WTC11 (cell line): ENCODE results near the gene NKPD1. TPM values are rescaled to one million over a fixed set of nuclear protein-coding genes. Genes with fewer than 3 reads are reported as not detected.

ENCODE experiments used
- ATAC-seq: fragments of 200-7000 bp; cut with Tn5 transposase; 2 replicates; pipeline ENCODE4 v1.10.0; 2021; ENCODE audit warnings: mild to moderate bottlenecking, moderate library complexity
- CTCF ChIA-PET: fragments of 300-600 bp; sonication (Branson Sonifier 250); formaldehyde crosslinking; loops from one replicate; lab custom pipeline; 2021; ENCODE audit warnings: antibody characterized with exemption; lab: Charles Lee
- POLR2A ChIA-PET: fragments of 350-600 bp; sonication (Branson Sonifier 250); formaldehyde crosslinking; loops from one replicate; lab custom pipeline; 2021; ENCODE audit warnings: antibody characterized with exemption; lab: Charles Lee
- DNase-seq: peaks from one replicate; pipeline ENCODE4 v3.0.0; 2021; ENCODE audit warnings: low spot score
- H3K27ac Mint-ChIP-seq: 2 replicates; pipeline ENCODE4 v1.8.0; 2021; ENCODE audit warnings: mixed read lengths
- H3K27me3 Mint-ChIP-seq: 2 replicates; pipeline ENCODE4 v1.8.0; 2021; ENCODE audit warnings: low read depth, mild to moderate bottlenecking, moderate library complexity, mixed read lengths
- H3K36me3 Mint-ChIP-seq: 2 replicates; pipeline ENCODE4 v1.8.0; 2021; ENCODE audit warnings: mixed read lengths
- H3K4me1 Mint-ChIP-seq: 2 replicates; pipeline ENCODE4 v1.8.0; 2022; ENCODE audit warnings: mixed read lengths
- H3K4me3 Mint-ChIP-seq: 2 replicates; pipeline ENCODE4 v1.8.0; 2021; ENCODE audit warnings: mild to moderate bottlenecking, moderate library complexity, mixed read lengths
- H3K9me3 Mint-ChIP-seq: 2 replicates; pipeline ENCODE4 v1.8.0; 2021; ENCODE audit warnings: mixed read lengths
- CBFB ChIP-seq: sonication (generic); formaldehyde crosslinking; IDR thresholded peaks from 2 replicates; pipeline ENCODE4 v1.8.1; 2022; ENCODE audit warnings: mild to moderate bottlenecking, low read depth, missing genetic modification reagents
- CREB1 ChIP-seq: sonication (generic); formaldehyde crosslinking; IDR thresholded peaks from 2 replicates; pipeline ENCODE4 v1.8.0; 2023; ENCODE audit warnings: mild to moderate bottlenecking, missing genetic modification reagents
- E2F1 ChIP-seq: sonication (generic); formaldehyde crosslinking; IDR thresholded peaks from 2 replicates; pipeline ENCODE4 v1.8.0; 2022; ENCODE audit warnings: mild to moderate bottlenecking, missing genetic modification reagents
- EMX1 ChIP-seq: fragments of 250-450 bp; sonication (Bioruptor Pico); IDR thresholded peaks from 2 replicates; pipeline ENCODE4 v1.8.0; 2021; ENCODE audit warnings: mild to moderate bottlenecking
- ERG ChIP-seq: fragments of 250-450 bp; sonication (Bioruptor Pico); IDR thresholded peaks from 2 replicates; pipeline ENCODE4 v1.8.0; 2021; ENCODE audit warnings: mild to moderate bottlenecking
- ETV6 ChIP-seq: sonication (generic); formaldehyde crosslinking; IDR thresholded peaks from 2 replicates; pipeline ENCODE4 v1.8.1; 2022; ENCODE audit warnings: mild to moderate bottlenecking, missing genetic modification reagents
- GRHL2 ChIP-seq: fragments of 250-450 bp; sonication (Bioruptor Pico); IDR thresholded peaks from 2 replicates; pipeline ENCODE4 v1.8.0; 2022; ENCODE audit warnings: mild to moderate bottlenecking, moderate library complexity; ENCODE audit not compliant: insufficient replicate concordance, severe bottlenecking
- IRF2 ChIP-seq: sonication (generic); formaldehyde crosslinking; IDR thresholded peaks from 2 replicates; pipeline ENCODE4 v1.8.0; 2022; ENCODE audit warnings: low read depth, missing genetic modification reagents, borderline replicate concordance
- JUN ChIP-seq: sonication (generic); formaldehyde crosslinking; IDR thresholded peaks from 2 replicates; pipeline ENCODE4 v1.8.0; 2023; ENCODE audit warnings: mild to moderate bottlenecking, missing genetic modification reagents
- SMAD3 ChIP-seq: sonication (generic); formaldehyde crosslinking; IDR thresholded peaks from 2 replicates; pipeline ENCODE4 v1.8.0; 2022; ENCODE audit warnings: missing genetic modification reagents, mild to moderate bottlenecking, borderline replicate concordance
- USF1 ChIP-seq: sonication (generic); formaldehyde crosslinking; IDR thresholded peaks from 2 replicates; pipeline ENCODE4 v1.8.0; 2022; ENCODE audit warnings: mild to moderate bottlenecking, missing genetic modification reagents
- ZNF416 ChIP-seq: fragments of 250-450 bp; sonication (Bioruptor Pico); IDR thresholded peaks from 2 replicates; pipeline ENCODE4 v1.9.0; 2021; ENCODE audit warnings: mild to moderate bottlenecking, inconsistent platforms
- ZNF512 ChIP-seq: sonication (generic); formaldehyde crosslinking; IDR thresholded peaks from 2 replicates; pipeline ENCODE4 v1.8.1; 2022; ENCODE audit warnings: missing genetic modification reagents, borderline replicate concordance
- total RNA-seq: library from RNA; stranded (reverse); gene quantifications from 3 replicates; pipeline ENCODE4 v1.2.3, GENCODE V29; 2021
- TF ChIP-seq, protein P1 (sequence below): fragments of 250-450 bp; sonication (Bioruptor Pico); IDR thresholded peaks from 2 replicates; pipeline ENCODE4 v1.9.0; 2021; ENCODE audit warnings: mild to moderate bottlenecking
- TF ChIP-seq, protein P2 (sequence below): fragments of 250-450 bp; sonication (Bioruptor Pico); IDR thresholded peaks from 2 replicates; pipeline ENCODE4 v1.9.0; 2021; ENCODE audit warnings: mild to moderate bottlenecking, borderline replicate concordance
- TF ChIP-seq, protein P3 (sequence below): sonication (generic); formaldehyde crosslinking; IDR thresholded peaks from 2 replicates; pipeline ENCODE4 v1.8.1; 2022; ENCODE audit warnings: low read depth, missing genetic modification reagents, borderline replicate concordance

Gene NKPD1
- total RNA-seq, 1 experiment from 2014 or later, result 0.57 TPM

DNA sequence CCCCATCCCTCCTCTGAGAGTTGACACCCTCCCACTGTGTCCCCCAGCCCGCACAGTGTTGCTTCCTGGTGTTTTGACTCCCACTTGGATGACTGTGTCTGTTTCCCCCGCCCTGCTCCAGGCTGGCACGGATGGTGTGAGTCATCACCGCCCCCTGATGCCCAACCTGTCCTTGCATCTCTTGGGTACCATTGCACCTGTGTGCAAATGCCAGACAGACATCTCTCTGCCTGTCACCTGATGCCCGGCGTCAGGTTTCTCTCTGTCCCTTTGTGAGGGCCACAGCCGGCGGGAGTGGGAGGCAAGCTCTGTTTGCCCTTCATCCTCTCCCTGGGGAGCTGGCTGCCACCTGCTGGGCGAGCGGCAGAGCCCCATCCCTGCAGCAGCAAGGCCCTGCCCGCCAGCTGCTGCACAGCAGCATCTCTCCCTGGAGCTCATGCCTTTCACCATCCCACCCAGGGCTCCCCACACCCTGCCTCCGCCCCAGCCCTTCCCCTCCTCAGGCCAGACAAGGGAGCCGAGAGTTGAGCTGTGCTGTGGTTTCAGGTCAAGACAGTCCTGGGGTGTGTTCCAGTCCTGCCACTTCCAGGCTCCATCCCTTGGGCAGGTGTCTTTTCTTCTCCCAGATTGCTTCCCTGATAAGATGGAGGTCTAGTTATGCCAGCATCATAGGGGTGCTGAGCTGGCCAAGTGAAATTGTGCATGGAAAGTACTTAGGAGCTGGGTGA lies 29.7 kb downstream of the NKPD1 start (continued):
- TF ChIP-seq EMX1 (no peak), ZNF512 (CRISPR knock-in tag) (no peak)
- TF ChIP-seq, protein P1, sequence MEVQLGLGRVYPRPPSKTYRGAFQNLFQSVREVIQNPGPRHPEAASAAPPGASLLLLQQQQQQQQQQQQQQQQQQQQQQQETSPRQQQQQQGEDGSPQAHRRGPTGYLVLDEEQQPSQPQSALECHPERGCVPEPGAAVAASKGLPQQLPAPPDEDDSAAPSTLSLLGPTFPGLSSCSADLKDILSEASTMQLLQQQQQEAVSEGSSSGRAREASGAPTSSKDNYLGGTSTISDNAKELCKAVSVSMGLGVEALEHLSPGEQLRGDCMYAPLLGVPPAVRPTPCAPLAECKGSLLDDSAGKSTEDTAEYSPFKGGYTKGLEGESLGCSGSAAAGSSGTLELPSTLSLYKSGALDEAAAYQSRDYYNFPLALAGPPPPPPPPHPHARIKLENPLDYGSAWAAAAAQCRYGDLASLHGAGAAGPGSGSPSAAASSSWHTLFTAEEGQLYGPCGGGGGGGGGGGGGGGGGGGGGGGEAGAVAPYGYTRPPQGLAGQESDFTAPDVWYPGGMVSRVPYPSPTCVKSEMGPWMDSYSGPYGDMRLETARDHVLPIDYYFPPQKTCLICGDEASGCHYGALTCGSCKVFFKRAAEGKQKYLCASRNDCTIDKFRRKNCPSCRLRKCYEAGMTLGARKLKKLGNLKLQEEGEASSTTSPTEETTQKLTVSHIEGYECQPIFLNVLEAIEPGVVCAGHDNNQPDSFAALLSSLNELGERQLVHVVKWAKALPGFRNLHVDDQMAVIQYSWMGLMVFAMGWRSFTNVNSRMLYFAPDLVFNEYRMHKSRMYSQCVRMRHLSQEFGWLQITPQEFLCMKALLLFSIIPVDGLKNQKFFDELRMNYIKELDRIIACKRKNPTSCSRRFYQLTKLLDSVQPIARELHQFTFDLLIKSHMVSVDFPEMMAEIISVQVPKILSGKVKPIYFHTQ, result no peak

DNA sequence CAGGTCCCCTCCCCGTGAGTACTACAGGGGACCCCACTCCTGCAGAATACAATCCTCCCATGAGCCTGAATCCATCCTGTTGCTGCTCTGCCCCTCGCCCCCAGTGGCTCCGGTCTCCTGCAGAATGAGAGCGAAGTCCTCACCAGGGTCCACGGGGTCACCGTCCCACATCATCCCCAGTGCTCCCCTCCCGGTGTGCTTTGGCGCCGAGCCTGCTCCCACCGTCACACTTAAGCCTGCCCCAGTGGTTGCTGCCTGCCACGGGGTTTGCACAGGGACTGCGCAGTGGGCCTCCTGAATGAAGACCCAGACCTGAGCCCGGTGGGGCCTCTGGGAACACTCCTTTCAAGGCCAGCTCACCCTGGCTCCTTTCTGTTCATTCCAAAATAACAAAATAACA lies 30.5 kb downstream of the NKPD1 start:
- DNase-seq, result no peak
- H3K4me3 Mint-ChIP-seq, result no peak overlapping the region
- no peak overlapping the region for H3K27ac Mint-ChIP-seq
- no peaks in the 10 kb centered on the region for H3K27me3 Mint-ChIP-seq
- ChIA-PET POLR2A (no interaction called here), CTCF (interaction anchor here (1.1 to 1.4 kb wide), 2 partner anchors 22 to 58 kb away, joined by 4 to 6 read pairs; no protein-coding TSS in a partner anchor)
- TF ChIP-seq ETV6 (CRISPR knock-in tag), result no peak
- no peak for TF ChIP-seq ZNF416
- TF ChIP-seq IRF2, result no peak
- no peak for TF ChIP-seq SMAD3 (CRISPR knock-in tag)
- TF ChIP-seq, protein P2, sequence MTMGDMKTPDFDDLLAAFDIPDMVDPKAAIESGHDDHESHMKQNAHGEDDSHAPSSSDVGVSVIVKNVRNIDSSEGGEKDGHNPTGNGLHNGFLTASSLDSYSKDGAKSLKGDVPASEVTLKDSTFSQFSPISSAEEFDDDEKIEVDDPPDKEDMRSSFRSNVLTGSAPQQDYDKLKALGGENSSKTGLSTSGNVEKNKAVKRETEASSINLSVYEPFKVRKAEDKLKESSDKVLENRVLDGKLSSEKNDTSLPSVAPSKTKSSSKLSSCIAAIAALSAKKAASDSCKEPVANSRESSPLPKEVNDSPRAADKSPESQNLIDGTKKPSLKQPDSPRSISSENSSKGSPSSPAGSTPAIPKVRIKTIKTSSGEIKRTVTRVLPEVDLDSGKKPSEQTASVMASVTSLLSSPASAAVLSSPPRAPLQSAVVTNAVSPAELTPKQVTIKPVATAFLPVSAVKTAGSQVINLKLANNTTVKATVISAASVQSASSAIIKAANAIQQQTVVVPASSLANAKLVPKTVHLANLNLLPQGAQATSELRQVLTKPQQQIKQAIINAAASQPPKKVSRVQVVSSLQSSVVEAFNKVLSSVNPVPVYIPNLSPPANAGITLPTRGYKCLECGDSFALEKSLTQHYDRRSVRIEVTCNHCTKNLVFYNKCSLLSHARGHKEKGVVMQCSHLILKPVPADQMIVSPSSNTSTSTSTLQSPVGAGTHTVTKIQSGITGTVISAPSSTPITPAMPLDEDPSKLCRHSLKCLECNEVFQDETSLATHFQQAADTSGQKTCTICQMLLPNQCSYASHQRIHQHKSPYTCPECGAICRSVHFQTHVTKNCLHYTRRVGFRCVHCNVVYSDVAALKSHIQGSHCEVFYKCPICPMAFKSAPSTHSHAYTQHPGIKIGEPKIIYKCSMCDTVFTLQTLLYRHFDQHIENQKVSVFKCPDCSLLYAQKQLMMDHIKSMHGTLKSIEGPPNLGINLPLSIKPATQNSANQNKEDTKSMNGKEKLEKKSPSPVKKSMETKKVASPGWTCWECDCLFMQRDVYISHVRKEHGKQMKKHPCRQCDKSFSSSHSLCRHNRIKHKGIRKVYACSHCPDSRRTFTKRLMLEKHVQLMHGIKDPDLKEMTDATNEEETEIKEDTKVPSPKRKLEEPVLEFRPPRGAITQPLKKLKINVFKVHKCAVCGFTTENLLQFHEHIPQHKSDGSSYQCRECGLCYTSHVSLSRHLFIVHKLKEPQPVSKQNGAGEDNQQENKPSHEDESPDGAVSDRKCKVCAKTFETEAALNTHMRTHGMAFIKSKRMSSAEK, result no peak
- TF ChIP-seq GRHL2 (CRISPR knock-in tag), result no peak
- TF ChIP-seq JUN (CRISPR knock-in tag), result no peak
- TF ChIP-seq CREB1, result no peak
- no peak for TF ChIP-seq CBFB (CRISPR knock-in tag)
- TF ChIP-seq, protein P3, sequence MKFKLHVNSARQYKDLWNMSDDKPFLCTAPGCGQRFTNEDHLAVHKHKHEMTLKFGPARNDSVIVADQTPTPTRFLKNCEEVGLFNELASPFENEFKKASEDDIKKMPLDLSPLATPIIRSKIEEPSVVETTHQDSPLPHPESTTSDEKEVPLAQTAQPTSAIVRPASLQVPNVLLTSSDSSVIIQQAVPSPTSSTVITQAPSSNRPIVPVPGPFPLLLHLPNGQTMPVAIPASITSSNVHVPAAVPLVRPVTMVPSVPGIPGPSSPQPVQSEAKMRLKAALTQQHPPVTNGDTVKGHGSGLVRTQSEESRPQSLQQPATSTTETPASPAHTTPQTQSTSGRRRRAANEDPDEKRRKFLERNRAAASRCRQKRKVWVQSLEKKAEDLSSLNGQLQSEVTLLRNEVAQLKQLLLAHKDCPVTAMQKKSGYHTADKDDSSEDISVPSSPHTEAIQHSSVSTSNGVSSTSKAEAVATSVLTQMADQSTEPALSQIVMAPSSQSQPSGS (CRISPR knock-in tag), result no peak
- TF ChIP-seq E2F1, result no peak
- TF ChIP-seq ERG (CRISPR knock-in tag), result no peak
- TF ChIP-seq USF1 (CRISPR knock-in tag), result no peak
- TF ChIP-seq, all 79 proteins: peak for 0
- Mint-ChIP-seq H3K4me1 (peaks cover 24% of the 10 kb centered on the region), H3K36me3 (no peaks in the 10 kb centered on the region), H3K9me3 (no peaks in the 10 kb centered on the region)
- no peak for ATAC-seq
